GM12878 (cell line): ENCODE measurements around the gene STK32B. TPM values are rescaled to one million over a fixed set of nuclear protein-coding genes. Genes with fewer than 3 reads are reported as not detected.

Experiments used
- ATAC-seq: fragments of 200-7000 bp; cut with Tn5 transposase; 3 replicates; pipeline ENCODE4 v1.9.1; 2020; ENCODE audit warnings: mild to moderate bottlenecking, moderate library complexity
- BruUV-seq: library from RNA; stranded (reverse); fragments of 400-500 nt; replicated peaks from 2 replicates; lab custom pipeline; 2021; lab: Mats Ljungman, UMichigan
- CTCF ChIA-PET: fragments of 300-600 bp; sonication (Branson Sonifier 250); formaldehyde crosslinking; extraction: SDS; loops from one replicate; lab custom pipeline; 2021; ENCODE audit warnings: inconsistent platforms; lab: Yijun Ruan, JAX
- POLR2A ChIA-PET: fragments of 350-600 bp; formaldehyde crosslinking; extraction: SDS; loops from one replicate; lab custom pipeline; 2021; ENCODE audit warnings: inconsistent platforms; lab: Charles Lee
- RAD21 ChIA-PET: fragments of 300-600 bp; sonication (Branson Sonifier 250); formaldehyde crosslinking; loops from one replicate; lab custom pipeline; 2023; ENCODE audit warnings: antibody characterized with exemption; ENCODE audit not compliant: unreplicated experiment; lab: Charles Lee
- SMC1A ChIA-PET: fragments of 300-600 bp; sonication (Branson Sonifier 250); formaldehyde crosslinking; loops from one replicate; lab custom pipeline; 2023; ENCODE audit not compliant: unreplicated experiment, uncharacterized antibody; lab: Charles Lee
- DNase-seq: peaks from one replicate; pipeline ENCODE4 v3.0.0-alpha.2; 2011; ENCODE audit warnings: low read depth, low spot score
- FAIRE-seq: peaks from 3 replicates; lab custom pipeline; 2011; peaks lifted over from hg19 to GRCh38; lab: Jason Lieb, UNC
- H2AFZ ChIP-seq: 2 replicates; pipeline ENCODE4 v1.6.0; 2011; ENCODE audit warnings: low read depth, low read length, control low read depth; ENCODE audit not compliant: control insufficient read depth
- H3K27ac ChIP-seq: 2 replicates; pipeline ENCODE4 v1.5.1; 2011; ENCODE audit warnings: control low read depth; ENCODE audit not compliant: control insufficient read depth, insufficient read depth
- H3K27me3 ChIP-seq, 2 experiments: replicated peaks in 1 of 2; 2 replicates each; pipeline versions ENCODE4 v1.6.0 to v1.6.1; 2011; ENCODE audit warnings: low read length in 1 of 2; ENCODE audit not compliant: control insufficient read depth in 2 of 2, insufficient read depth in 2 of 2
- H3K36me3 ChIP-seq, 2 experiments: 2 replicates each; pipeline ENCODE4 v1.5.1; 2011; ENCODE audit warnings: low read length in 1 of 2; ENCODE audit not compliant: control insufficient read depth in 2 of 2, insufficient read depth in 2 of 2
- H3K4me1 ChIP-seq: 2 replicates; pipeline ENCODE4 v1.6.1; 2011; ENCODE audit warnings: mild to moderate bottlenecking, low read length, moderate library complexity, mixed read lengths; ENCODE audit not compliant: control insufficient read depth, insufficient read depth
- H3K4me2 ChIP-seq: 2 replicates; pipeline ENCODE4 v1.6.0; 2011; ENCODE audit warnings: control low read depth; ENCODE audit not compliant: control insufficient read depth, insufficient read depth
- H3K4me3 ChIP-seq: fragments of 200-600 bp; sonication (generic); 2 replicates; pipeline ENCODE4 v1.5.1; 2016
- H3K79me2 ChIP-seq: 2 replicates; pipeline ENCODE4 v1.6.0; 2011; ENCODE audit warnings: low read length; ENCODE audit not compliant: control insufficient read depth, insufficient read depth
- H3K9ac ChIP-seq: 2 replicates; pipeline ENCODE4 v1.8.0; 2011; ENCODE audit warnings: low read length, control low read depth, mixed read lengths; ENCODE audit not compliant: control insufficient read depth, insufficient read depth
- H3K9me3 ChIP-seq: replicated peaks from 3 replicates; pipeline ENCODE4 v1.5.1; 2011; ENCODE audit warnings: mild to moderate bottlenecking, low read length; ENCODE audit not compliant: control insufficient read depth, insufficient read depth
- H4K20me1 ChIP-seq: 2 replicates; pipeline ENCODE4 v1.6.0; 2011; ENCODE audit not compliant: control insufficient read depth, insufficient read depth
- CEBPB ChIP-seq, 2 experiments: fragments of 150-350 bp in 1 of 2; IDR thresholded peaks; 2 replicates each; pipeline ENCODE4 v1.6.1; 2012 to 2014; ENCODE audit warnings: low read depth in 2 of 2, low read length in 2 of 2, borderline replicate concordance in 1 of 2, inconsistent platforms in 1 of 2
- EZH2 ChIP-seq: IDR thresholded peaks from 2 replicates; pipeline ENCODE4 v1.6.1; 2012; ENCODE audit warnings: low read depth, mild to moderate bottlenecking, control low read depth, inconsistent platforms, low read length, borderline replicate concordance; ENCODE audit not compliant: control insufficient read depth
- FOS ChIP-seq: IDR thresholded peaks from 3 replicates; pipeline ENCODE4 v1.6.1; 2011; ENCODE audit warnings: borderline replicate concordance; ENCODE audit not compliant: insufficient read length; ENCODE audit errors: extremely low read depth
- JUND ChIP-seq: IDR thresholded peaks from 2 replicates; pipeline ENCODE4 v1.6.1; 2012; ENCODE audit warnings: low read depth, mild to moderate bottlenecking, low read length, improper control_type of control experiment, moderate library complexity
- LARP7 ChIP-seq: fragments of 450-650 bp; IDR thresholded peaks from 2 replicates; pipeline ENCODE4 v1.6.1; 2017; ENCODE audit warnings: mild to moderate bottlenecking
- NFIC ChIP-seq: IDR thresholded peaks from 2 replicates; pipeline ENCODE4 v1.6.1; 2012; ENCODE audit warnings: low read depth, mild to moderate bottlenecking, inconsistent platforms, low read length, moderate library complexity
- NKRF ChIP-seq: fragments of 450-650 bp; conservative IDR thresholded peaks from 2 replicates; pipeline ENCODE4 v1.6.1; 2017; ENCODE audit warnings: mild to moderate bottlenecking, moderate library complexity
- PAX5 ChIP-seq: IDR thresholded peaks from 2 replicates; pipeline ENCODE4 v1.6.1; 2011; ENCODE audit warnings: low read depth, low read length, borderline replicate concordance
- RB1 ChIP-seq: fragments of 450-650 bp; formaldehyde crosslinking; IDR thresholded peaks from 2 replicates; pipeline ENCODE4 v1.6.1; 2017; ENCODE audit warnings: mild to moderate bottlenecking, borderline replicate concordance
- SKIL ChIP-seq: fragments of 450-650 bp; IDR thresholded peaks from 2 replicates; pipeline ENCODE4 v1.6.1; 2017; ENCODE audit warnings: mild to moderate bottlenecking, low read depth, inconsistent platforms; ENCODE audit not compliant: poor library complexity, severe bottlenecking
- SUPT20H ChIP-seq: IDR thresholded peaks from 2 replicates; pipeline ENCODE4 v1.6.1; 2011; ENCODE audit warnings: low read depth, mild to moderate bottlenecking, low read length, moderate library complexity, borderline replicate concordance; ENCODE audit not compliant: control insufficient read depth
- TARDBP ChIP-seq: IDR thresholded peaks from 2 replicates; pipeline ENCODE4 v1.6.1; 2016; ENCODE audit warnings: borderline replicate concordance
- USF2 ChIP-seq: IDR thresholded peaks from 2 replicates; pipeline ENCODE4 v1.6.1; 2011; ENCODE audit warnings: low read depth, low read length, improper control_type of control experiment, borderline replicate concordance
- WRNIP1 ChIP-seq: IDR thresholded peaks from 2 replicates; pipeline ENCODE4 v1.6.1; 2011; ENCODE audit warnings: low read depth, low read length, improper control_type of control experiment, borderline replicate concordance
- ZNF217 ChIP-seq: fragments of 450-650 bp; IDR thresholded peaks from 2 replicates; pipeline ENCODE4 v1.6.1; 2017; ENCODE audit warnings: antibody characterized with exemption, mild to moderate bottlenecking
- in situ Hi-C: fragments of 300-500 bp; cut with MboI; formaldehyde crosslinking; loops from 9 replicates; pipeline ENCODE4 v1.14.3; 2018; ENCODE audit warnings: mixed read lengths
- intact Hi-C: fragments of 100-400 bp; cut with micrococcal nuclease; formaldehyde crosslinking; loops from one replicate; pipeline ENCODE4 v1.14.2; 2022; ENCODE audit not compliant: unreplicated experiment
- polyA plus RNA-seq, 11 experiments: library from polyadenylated mRNA; depleted of rRNA in 4 of 11; unstranded in 6 of 11; stranded (reverse) in 5 of 11; fragments of >200 nt; fragmentation: Nextera tagmentation in 4 of 11; fragmentation: Illumina TruSeq in 1 of 11; extraction: Ambion mirVana in 4 of 11; extraction: Trizol in 1 of 11; gene quantifications; 1 replicate in 1 of 11; 2 replicates in 10 of 11; pipeline versions ENCODE4 v1.2.1 to v1.2.3, GENCODE V29; 2011 to 2016; ENCODE audit warnings: inconsistent platforms in 2 of 11, missing spikeins in 2 of 11, low read depth in 1 of 11
- total RNA-seq, 4 experiments: library from RNA; depleted of rRNA in 3 of 4; stranded (reverse); fragments of >200 nt in 3 of 4; fragmentation: Illumina TruSeq in 1 of 4; extraction: Trizol in 1 of 4; gene quantifications; 2 replicates each; pipeline versions ENCODE4 v1.2.1 to v1.2.3, GENCODE V29; 2013 to 2021

The STK32B gene
- total and polyA plus RNA-seq, 10 of the 15 experiments (the other 5 are each of a cell fraction or from before 2014, with no cell fraction given) = 0.04 to 0.12 (median 0.08) TPM; not detected in 7

- in situ Hi-C loops (no loop called here), intact Hi-C loops (no loop called here)
- ChIA-PET SMC1A (no interaction called here), POLR2A (no interaction called here), CTCF (no interaction called here), RAD21 (no interaction called here)
- no peak overlapping the region for H3K4me2 ChIP-seq
- ATAC-seq (no peak), FAIRE-seq (no peak), DNase-seq (no peak)
- H4K20me1 ChIP-seq = no peaks in the 10 kb centered on the region
- H3K36me3 ChIP-seq = no peaks in the 10 kb centered on the region
- TF ChIP-seq WRNIP1 = no peak
- no peak for TF ChIP-seq CEBPB (IDR thresholded peaks at IDR 0.05; ENCODE audit: borderline replicate concordance in 1 of 2, low read depth in 2 of 2, low read length in 2 of 2)
- no peak for TF ChIP-seq TARDBP
- no peak for TF ChIP-seq ZNF217
- no peak for TF ChIP-seq NKRF
- TF ChIP-seq SKIL = no peak
- TF ChIP-seq EZH2 = no peak
- no peak for TF ChIP-seq SUPT20H
- no peak for TF ChIP-seq USF2
- no peak for TF ChIP-seq NFIC
- TF ChIP-seq LARP7 = no peak
- no peak for TF ChIP-seq JUND
- TF ChIP-seq RB1 = no peak
- no peak for TF ChIP-seq FOS
- TF ChIP-seq PAX5 = no peak
- no peaks in the 10 kb centered on the region for H3K4me1 ChIP-seq
- H3K9me3 ChIP-seq = no peaks in the 10 kb centered on the region
- H3K27me3 ChIP-seq = no peaks in the 10 kb centered on the region
- no peak overlapping the region for H3K4me3 ChIP-seq
- H3K79me2 ChIP-seq = no peaks in the 10 kb centered on the region
- H3K9ac ChIP-seq = no peak overlapping the region
- no peak overlapping the region for H2AFZ ChIP-seq
- H3K27ac ChIP-seq = no peak overlapping the region
- BruUV-seq = no TSS peak
These were observed 304.6 kb downstream of the STK32B start for GRCh38 chr4:5355846-5356245.
